ENCODE results near the gene PTCH2.

The PTCH2 gene

GRCh38 chr1:44780583-44781121 is 62.4 kb downstream of the PTCH2 start:
- H3K9me3 ChIP-seq (ENCODE audit: severe bottlenecking), result no peaks in the 10 kb centered on the region
- H3K27ac ChIP-seq, result no peak overlapping the region
- no peak overlapping the region for H3K4me3 ChIP-seq (ENCODE audit: low read depth, low read length)
- DNase-seq, result no peak
- H3K27me3 ChIP-seq (ENCODE audit: insufficient read depth, low read depth, severe bottlenecking), result no peaks in the 10 kb centered on the region
- TF ChIP-seq CTCF (IDR thresholded peaks at IDR 0.05; ENCODE audit: low read depth, low read length), result no peak
- H3K36me3 ChIP-seq, result peaks cover 58% of the 10 kb centered on the region

DNA sequence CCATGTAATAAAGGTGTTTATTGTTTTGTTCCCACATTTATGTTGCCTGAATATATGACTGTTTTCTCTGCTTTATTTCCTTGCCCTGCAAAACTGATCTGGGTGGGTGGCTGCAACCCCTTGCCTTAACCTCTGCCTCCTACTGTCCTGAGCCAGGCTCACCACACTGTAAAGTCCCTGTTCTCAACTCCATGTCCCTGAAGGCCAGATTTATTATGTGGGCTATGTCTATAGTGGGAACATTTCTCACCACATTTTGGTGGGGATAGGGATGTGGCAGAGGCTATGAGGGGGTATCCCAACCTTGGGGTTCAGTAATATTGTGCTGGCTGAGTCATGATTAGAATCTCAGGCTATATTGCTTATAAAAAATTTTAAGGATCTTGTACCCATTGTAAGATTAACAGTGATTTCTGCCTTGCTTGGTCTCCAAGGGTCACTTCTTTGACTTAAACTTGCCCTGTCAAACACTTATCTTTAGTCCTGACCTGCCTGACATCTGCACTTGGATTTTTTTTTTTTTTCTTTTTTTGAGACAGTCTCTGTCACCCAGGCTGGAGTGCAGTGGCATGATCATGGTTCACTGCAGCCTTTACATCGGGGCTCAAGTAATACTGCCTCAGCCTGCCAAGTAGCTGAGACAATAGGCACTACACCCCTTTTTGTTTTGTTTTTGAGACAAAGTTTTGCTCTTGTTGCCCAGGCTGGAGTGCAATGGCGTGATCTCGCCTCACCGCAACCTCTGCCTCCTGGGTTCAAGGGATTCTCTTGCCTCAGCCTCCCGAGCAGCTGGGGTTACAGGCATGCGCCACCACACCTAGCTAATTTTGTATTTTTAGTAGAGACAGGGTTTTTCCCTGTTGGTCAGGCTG is 64.1 kb downstream of the PTCH2 start:
- H3K4me3 ChIP-seq (ENCODE audit: low read depth, low read length), result no peak overlapping the region
- H3K9me3 ChIP-seq (ENCODE audit: severe bottlenecking), result no peaks in the 10 kb centered on the region
- H3K27me3 ChIP-seq (ENCODE audit: insufficient read depth, low read depth, severe bottlenecking), result no peaks in the 10 kb centered on the region
- no peak overlapping the region for H3K27ac ChIP-seq
- no peak for TF ChIP-seq CTCF (IDR thresholded peaks at IDR 0.05; ENCODE audit: low read depth, low read length)
- H3K36me3 ChIP-seq, result peaks cover 58% of the 10 kb centered on the region
- no peak for DNase-seq

DNA sequence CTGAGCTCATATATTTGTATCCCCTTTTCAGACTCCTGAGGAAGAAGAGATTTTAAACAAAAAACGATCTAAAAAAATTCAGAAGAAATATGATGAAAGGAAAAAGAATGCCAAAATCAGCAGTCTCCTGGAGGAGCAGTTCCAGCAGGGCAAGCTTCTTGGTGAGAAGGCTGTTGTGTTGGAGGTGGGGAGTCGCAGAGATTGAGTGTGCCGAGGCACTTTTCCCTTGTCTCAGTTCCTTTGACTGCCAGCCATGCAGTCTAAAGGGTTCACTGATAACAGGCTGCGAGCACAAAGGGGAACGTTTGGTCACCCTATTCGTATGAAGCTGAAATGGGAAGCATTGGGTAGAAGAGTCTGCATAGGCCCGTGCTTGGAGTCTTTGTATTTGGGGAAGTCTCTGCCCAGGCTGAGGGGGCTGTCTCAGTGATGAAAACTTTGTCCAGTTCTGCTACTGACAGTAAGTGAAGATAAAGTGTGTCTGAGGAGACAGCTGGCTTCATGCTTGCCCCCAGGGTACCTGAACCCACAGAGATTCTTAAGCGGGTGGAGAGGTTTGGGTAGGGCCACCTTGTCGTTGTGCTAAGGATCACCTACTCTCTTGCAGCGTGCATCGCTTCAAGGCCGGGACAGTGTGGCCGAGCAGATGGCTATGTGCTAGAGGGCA is 65.0 kb downstream of the PTCH2 start:
- Histone ChIP-seq H3K27ac (no peak overlapping the region), H3K36me3 (peaks cover 58% of the 10 kb centered on the region), H3K4me3 (ENCODE audit: low read depth, low read length) (no peak overlapping the region), H3K9me3 (ENCODE audit: severe bottlenecking) (no peaks in the 10 kb centered on the region), H3K27me3 (ENCODE audit: insufficient read depth, low read depth, severe bottlenecking) (no peaks in the 10 kb centered on the region)
- TF ChIP-seq CTCF (IDR thresholded peaks at IDR 0.05; ENCODE audit: low read depth, low read length), result no peak
- no peak for DNase-seq

DNA sequence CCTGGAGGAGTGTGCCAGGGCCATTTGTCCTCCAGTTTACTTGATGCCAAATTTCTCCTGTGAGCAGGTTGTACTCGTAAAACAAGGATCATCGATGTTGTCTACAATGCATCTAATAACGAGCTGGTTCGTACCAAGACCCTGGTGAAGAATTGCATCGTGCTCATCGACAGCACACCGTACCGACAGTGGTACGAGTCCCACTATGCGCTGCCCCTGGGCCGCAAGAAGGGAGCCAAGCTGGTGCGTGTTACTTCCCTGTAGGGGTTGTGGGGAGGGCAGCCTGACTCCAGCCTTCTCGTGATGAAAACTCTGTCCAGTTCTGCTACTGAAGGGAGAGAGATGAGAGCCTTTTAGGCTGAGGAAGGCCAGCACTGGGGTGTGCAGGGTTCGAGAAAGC is 65.5 kb downstream of the PTCH2 start:
- no peak for DNase-seq
- H3K27me3 ChIP-seq (ENCODE audit: insufficient read depth, low read depth, severe bottlenecking), result no peaks in the 10 kb centered on the region
- TF ChIP-seq CTCF (IDR thresholded peaks at IDR 0.05; ENCODE audit: low read depth, low read length), result no peak
- no peak overlapping the region for H3K4me3 ChIP-seq (ENCODE audit: low read depth, low read length)
- peaks cover 58% of the 10 kb centered on the region for H3K36me3 ChIP-seq
- H3K27ac ChIP-seq, result no peak overlapping the region
- no peaks in the 10 kb centered on the region for H3K9me3 ChIP-seq (ENCODE audit: severe bottlenecking)

DNA sequence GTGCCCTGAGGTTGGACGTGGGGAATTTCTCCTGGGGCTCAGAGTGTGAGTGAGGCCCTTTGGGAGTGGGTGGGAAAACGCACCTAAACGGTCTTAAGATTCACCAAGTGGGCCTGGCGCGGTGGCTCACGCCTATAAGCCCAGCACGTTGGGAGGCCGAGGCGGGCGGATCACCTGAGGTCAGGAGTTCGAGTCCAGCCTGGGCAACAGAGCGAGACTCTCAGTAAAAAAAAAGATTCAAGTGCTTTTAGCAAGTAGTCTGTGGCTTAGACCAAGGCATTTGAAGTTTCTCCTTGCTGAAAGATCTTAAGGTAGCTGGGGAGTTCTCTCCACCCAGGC is 66.4 kb downstream of the PTCH2 start:
- Histone ChIP-seq H3K27me3 (ENCODE audit: insufficient read depth, low read depth, severe bottlenecking) (no peaks in the 10 kb centered on the region), H3K9me3 (ENCODE audit: severe bottlenecking) (no peaks in the 10 kb centered on the region), H3K36me3 (peaks cover 56% of the 10 kb centered on the region), H3K27ac (peak overlapping the region; percentile 82; the same call in 1 of the 2 replicates), H3K4me3 (ENCODE audit: low read depth, low read length) (peak overlapping the region; percentile 73)
- TF ChIP-seq CTCF (IDR thresholded peaks at IDR 0.05; ENCODE audit: low read depth, low read length), result no peak
- DNase-seq, result no peak
